Common myeloid progenitor, CD34-positive (primary cell): ENCODE data around the gene PRDM16.

Experiments used
- CTCF ChIA-PET: fragments of 350-600 bp; sonication (Branson Sonifier 250); formaldehyde crosslinking; loops from one replicate; lab custom pipeline; 2021; ENCODE audit warnings: antibody characterized with exemption; lab: Charles Lee
- POLR2A ChIA-PET: fragments of 350-600 bp; sonication (Branson Sonifier 250); formaldehyde crosslinking; loops from one replicate; lab custom pipeline; 2021; ENCODE audit warnings: antibody characterized with exemption; lab: Charles Lee
- DNase-seq, 3 donors: peaks; one replicate each; pipeline versions ENCODE4 v3.0.0 to v3.0.0-alpha.2; 2013
- H3K27ac ChIP-seq, 2 experiments: 1 replicate in 1 of 2; 2 replicates in 1 of 2; pipeline ENCODE4 v1.7.0; 2013; ENCODE audit warnings: inconsistent platforms in 2 of 2, low read length in 2 of 2, mild to moderate bottlenecking in 2 of 2, low read depth in 1 of 2, moderate library complexity in 1 of 2; ENCODE audit not compliant: severe bottlenecking in 2 of 2, insufficient read depth in 1 of 2, poor library complexity in 1 of 2
- H3K27me3 ChIP-seq, 5 experiments: replicated peaks in 2 of 5; 1 replicate in 3 of 5; 2 replicates in 2 of 5; pipeline versions ENCODE4 v1.6.1 to v1.7.0; 2013; ENCODE audit warnings: low read length in 4 of 5, mild to moderate bottlenecking in 2 of 5, moderate library complexity in 2 of 5, inconsistent platforms in 1 of 5; ENCODE audit not compliant: insufficient read depth in 5 of 5, control insufficient read depth in 4 of 5
- H3K36me3 ChIP-seq, 4 experiments: 1 replicate in 2 of 4; 2 replicates in 2 of 4; pipeline versions ENCODE4 v1.6.1 to v1.7.0; 2013; ENCODE audit warnings: low read length in 3 of 4, control low read depth in 1 of 4, mild to moderate bottlenecking in 1 of 4; ENCODE audit not compliant: control insufficient read depth in 4 of 4, insufficient read depth in 4 of 4
- H3K4me1 ChIP-seq, 4 experiments: 1 replicate in 3 of 4; 2 replicates in 1 of 4; pipeline versions ENCODE4 v1.6.1 to v1.7.1; 2013; ENCODE audit warnings: low read length in 3 of 4, mild to moderate bottlenecking in 3 of 4, control low read depth in 1 of 4, inconsistent platforms in 1 of 4, moderate library complexity in 1 of 4; ENCODE audit not compliant: control insufficient read depth in 4 of 4, insufficient read depth in 4 of 4; ENCODE audit errors: control extremely low read depth in 1 of 4
- H3K4me3 ChIP-seq, 7 experiments: 1 replicate in 4 of 7; 2 replicates in 3 of 7; pipeline versions ENCODE4 v1.5.1 to v1.7.0; 2013; ENCODE audit warnings: mild to moderate bottlenecking in 7 of 7, low read length in 6 of 7, moderate library complexity in 6 of 7, inconsistent platforms in 2 of 7, low read depth in 2 of 7, control low read depth in 1 of 7; ENCODE audit not compliant: insufficient read depth in 4 of 7, control insufficient read depth in 1 of 7; ENCODE audit errors: extremely low read depth in 1 of 7
- H3K9me3 ChIP-seq, 5 experiments: 1 replicate in 4 of 5; 2 replicates in 1 of 5; pipeline versions ENCODE4 v1.6.1 to v1.7.1; 2013; ENCODE audit warnings: low read length in 4 of 5, mild to moderate bottlenecking in 2 of 5, inconsistent platforms in 1 of 5, low read depth in 1 of 5, moderate library complexity in 1 of 5; ENCODE audit not compliant: control insufficient read depth in 4 of 5, insufficient read depth in 2 of 5; ENCODE audit errors: control extremely low read depth in 1 of 5
- WGBS: methylation state at CpG from one replicate; pipeline ENCODE4 v1.1.5; 2013; ENCODE audit not compliant: insufficient coverage; 5-methylcytosine and 5-hydroxymethylcytosine counted together

PRDM16 gene

DNA sequence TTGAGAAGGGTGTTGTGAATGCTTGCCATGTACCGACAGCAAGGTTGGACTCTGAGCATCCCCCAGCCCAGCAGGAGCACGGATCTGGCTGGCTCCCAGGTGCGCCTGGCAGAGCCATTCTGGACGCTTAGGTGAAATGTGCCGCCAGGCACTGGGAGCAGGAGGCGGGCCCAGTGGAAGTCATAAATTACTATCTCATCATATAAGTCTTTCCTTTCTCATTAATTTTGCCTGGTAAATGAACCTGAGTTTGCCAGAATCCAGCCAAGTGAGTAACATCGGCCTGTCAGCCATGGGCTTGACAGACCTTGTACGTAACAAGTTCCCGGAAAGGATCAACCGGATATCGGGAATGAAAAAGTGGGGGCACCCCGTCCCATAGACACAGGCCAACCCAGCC is 206.0 kb downstream of the PRDM16 start:
- Histone ChIP-seq H3K4me3 (no peak overlapping the region), H3K9me3 (no peaks in the 10 kb centered on the region), H3K27me3 (no peaks in the 10 kb centered on the region), H3K27ac (no peak overlapping the region), H3K4me1 (no peaks in the 10 kb centered on the region), H3K36me3 (no peaks in the 10 kb centered on the region)
- 92% methylated on average over 10 of the region's 12 CpGs for WGBS
- ChIA-PET CTCF (no interaction called here), POLR2A (no interaction called here)
- DNase-seq, result no peak

DNA sequence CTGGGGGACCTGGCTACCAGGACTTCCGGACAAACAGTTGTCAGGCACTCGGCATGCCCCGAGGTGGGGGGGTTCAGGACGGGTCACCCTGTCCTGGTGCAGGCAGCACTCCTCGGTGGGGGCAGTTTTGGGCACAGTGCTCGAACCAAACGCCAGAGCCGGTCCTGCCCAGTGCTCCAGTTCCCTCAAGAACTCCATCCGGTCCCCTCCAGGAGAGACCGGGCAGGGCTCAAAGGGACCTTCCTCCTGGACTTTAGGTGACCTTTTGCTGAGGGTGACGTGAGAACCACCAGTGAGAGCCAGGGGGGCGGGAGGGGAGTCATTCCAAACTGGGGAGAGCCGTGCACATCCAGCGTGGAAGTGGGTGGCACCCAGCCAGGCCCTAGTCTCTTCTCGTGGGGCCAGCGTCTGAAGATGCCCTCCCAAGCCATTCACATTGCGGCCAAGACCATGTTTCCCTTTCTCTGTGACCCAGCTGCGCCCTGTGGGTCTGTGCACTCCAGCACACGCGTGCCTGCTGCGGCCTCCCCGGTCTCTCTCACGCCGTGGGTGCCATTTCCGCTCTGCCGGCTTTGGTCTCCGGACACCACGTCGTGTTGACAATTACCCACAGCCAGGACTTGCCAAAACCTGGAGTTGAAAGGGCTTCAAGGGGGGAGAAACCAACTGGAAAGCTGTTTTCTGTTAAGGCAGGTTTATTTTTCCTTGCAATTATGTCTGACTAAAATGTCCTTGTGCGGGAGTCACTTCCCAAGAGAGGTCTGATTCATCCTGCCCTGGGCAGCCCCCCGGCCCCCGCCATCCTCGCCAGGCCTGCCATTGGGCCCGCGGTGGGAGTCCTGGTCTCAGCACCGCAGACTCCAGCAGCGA is 206.7 kb downstream of the PRDM16 start:
- WGBS, result 94% methylated on average over 35 of the region's 37 CpGs
- no peaks in the 10 kb centered on the region for H3K27me3 ChIP-seq
- H3K4me1 ChIP-seq, result no peaks in the 10 kb centered on the region
- H3K36me3 ChIP-seq, result no peaks in the 10 kb centered on the region
- CTCF ChIA-PET, result interaction anchor here (1.0 kb wide), 1 partner anchor 154 kb away, joined by 3 read pairs; no protein-coding TSS in a partner anchor
- POLR2A ChIA-PET, result no interaction called here
- DNase-seq, result no peak
- H3K9me3 ChIP-seq, result no peaks in the 10 kb centered on the region
- H3K4me3 ChIP-seq, result no peak overlapping the region
- H3K27ac ChIP-seq, result no peak overlapping the region

DNA sequence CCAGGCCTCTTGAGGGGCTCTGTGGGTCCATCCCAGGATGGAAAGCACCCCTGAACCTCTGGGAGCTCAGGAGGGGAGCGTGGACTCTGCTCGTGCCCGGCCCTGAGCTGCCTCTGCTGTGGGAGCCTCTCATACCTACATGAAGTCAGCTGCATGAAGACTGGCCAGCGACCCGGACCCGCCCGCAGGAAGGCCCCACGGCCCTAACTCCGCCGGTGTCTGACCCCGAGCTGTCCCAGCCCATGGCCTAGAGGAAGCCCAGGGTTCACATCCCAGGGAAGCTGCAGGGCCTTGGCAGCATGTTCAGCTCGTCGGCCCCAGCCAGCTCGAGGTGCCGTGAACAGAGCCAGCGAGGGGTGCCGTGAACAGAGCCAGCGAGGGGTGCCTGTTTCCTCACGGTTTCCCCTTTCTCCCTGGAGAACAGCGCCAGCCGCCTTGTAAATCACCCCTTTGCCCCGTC is 207.4 kb downstream of the PRDM16 start:
- Histone ChIP-seq H3K9me3 (no peaks in the 10 kb centered on the region), H3K36me3 (no peaks in the 10 kb centered on the region), H3K4me1 (no peaks in the 10 kb centered on the region), H3K4me3 (no peak overlapping the region), H3K27me3 (no peaks in the 10 kb centered on the region), H3K27ac (no peak overlapping the region)
- DNase-seq, result no peak
- CTCF ChIA-PET, result interaction anchor here (1.0 kb wide), 1 partner anchor 155 kb away, joined by 3 read pairs; no protein-coding TSS in a partner anchor
- WGBS, result 92% methylated on average over 21 of the region's 22 CpGs
- POLR2A ChIA-PET, result no interaction called here

DNA sequence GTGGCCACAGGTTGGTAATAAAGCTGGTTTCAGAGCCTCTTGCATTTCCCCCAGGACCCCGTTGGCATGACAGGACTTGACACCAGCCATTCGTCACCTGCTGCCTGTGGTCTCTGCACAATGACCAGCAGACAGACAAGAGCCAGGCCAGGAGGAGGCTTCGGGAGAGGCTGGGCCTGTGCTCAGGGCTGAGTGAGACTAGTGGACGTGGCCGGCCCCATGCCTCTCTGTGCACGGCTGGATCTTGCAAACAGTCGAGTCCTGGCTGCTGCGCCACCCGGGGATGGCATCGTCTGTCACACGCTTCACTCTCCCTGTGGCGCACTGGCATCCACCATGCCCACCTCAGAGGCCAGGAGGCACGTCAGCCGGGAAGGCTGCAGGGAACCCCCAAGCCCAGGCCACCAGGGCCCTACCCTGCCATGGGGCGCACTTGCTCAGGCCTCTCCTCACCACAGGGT is 208.0 kb downstream of the PRDM16 start:
- no peak for DNase-seq
- POLR2A ChIA-PET, result no interaction called here
- H3K4me3 ChIP-seq, result no peak overlapping the region
- no peaks in the 10 kb centered on the region for H3K4me1 ChIP-seq
- WGBS, result 91% methylated on average over 15 of the region's 15 CpGs
- H3K36me3 ChIP-seq, result no peaks in the 10 kb centered on the region
- no peaks in the 10 kb centered on the region for H3K27me3 ChIP-seq
- CTCF ChIA-PET, result no interaction called here
- no peak overlapping the region for H3K27ac ChIP-seq
- no peaks in the 10 kb centered on the region for H3K9me3 ChIP-seq

DNA sequence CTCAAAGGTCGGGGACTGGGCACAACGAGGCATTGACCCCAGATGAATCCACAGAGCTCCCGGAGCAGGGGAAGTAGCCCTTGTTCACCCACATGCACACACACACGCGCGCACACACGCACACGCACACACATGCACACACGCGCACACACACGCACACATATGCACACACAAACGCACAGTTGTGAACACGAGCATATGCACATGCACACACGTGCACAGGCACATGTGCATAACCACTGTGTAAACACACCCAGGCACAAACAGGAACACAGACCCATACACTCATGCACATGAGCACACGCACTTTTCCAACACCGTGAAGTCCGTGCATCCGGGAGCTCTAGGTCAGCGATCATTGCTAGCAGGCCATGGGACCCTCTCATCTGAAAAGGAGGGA is 208.6 kb downstream of the PRDM16 start:
- no peak overlapping the region for H3K27ac ChIP-seq
- no peak overlapping the region for H3K4me3 ChIP-seq
- no peaks in the 10 kb centered on the region for H3K36me3 ChIP-seq
- ChIA-PET CTCF (no interaction called here), POLR2A (no interaction called here)
- 84% methylated on average over 18 of the region's 19 CpGs for WGBS
- no peaks in the 10 kb centered on the region for H3K4me1 ChIP-seq
- no peak for DNase-seq
- no peaks in the 10 kb centered on the region for H3K9me3 ChIP-seq
- H3K27me3 ChIP-seq, result no peaks in the 10 kb centered on the region

DNA sequence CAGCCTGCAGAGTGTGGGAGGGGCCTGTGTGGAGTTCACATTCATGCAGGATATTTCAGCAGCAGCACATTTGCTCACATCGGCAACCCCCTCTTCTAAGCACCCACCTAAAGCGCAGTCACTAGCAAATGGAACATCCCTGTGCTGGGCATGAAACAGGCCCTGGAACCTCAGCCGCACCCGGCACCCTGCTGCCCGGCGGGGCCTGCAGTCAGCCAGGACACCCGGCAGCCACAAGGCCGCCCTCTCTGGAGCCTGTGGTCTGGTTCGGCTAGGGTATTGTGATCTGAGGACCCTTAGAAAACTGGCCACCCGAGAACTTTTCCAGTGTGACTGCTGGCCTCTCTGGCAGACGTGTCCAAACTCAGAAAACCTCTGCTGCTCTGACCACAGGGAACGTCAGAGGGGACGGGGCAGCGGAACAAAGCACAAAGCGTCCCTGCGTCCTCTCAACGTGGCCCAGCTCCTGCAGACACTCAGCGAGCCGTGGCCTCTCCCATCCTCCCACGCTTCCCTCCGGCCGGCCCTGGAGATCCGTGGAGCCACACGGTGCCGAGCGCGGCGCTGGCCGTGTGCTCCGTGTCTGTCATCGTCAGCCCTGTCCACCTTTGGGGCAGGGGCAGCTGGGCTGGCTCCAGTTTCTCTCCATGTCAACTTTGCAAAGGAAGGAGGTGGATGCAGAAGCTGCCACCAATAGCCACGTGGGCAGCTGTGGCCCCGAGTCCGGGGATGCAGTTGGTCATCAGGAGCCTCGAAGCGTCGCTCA is 209.6 kb downstream of the PRDM16 start:
- no peak for DNase-seq
- peaks cover 0 to under 1% (median 0%) of the 10 kb centered on the region in 4 experiments for H3K4me1 ChIP-seq
- WGBS, result 92% methylated on average over 33 of the region's 37 CpGs
- ChIA-PET POLR2A (interaction anchor here (0.9 kb wide), 1 partner anchor 18 kb away, joined by 3 read pairs; no protein-coding TSS in a partner anchor), CTCF (no interaction called here)
- H3K9me3 ChIP-seq, result no peaks in the 10 kb centered on the region
- no peak overlapping the region for H3K4me3 ChIP-seq
- H3K27me3 ChIP-seq, result no peaks in the 10 kb centered on the region
- no peaks in the 10 kb centered on the region for H3K36me3 ChIP-seq
- H3K27ac ChIP-seq, result no peak overlapping the region

DNA sequence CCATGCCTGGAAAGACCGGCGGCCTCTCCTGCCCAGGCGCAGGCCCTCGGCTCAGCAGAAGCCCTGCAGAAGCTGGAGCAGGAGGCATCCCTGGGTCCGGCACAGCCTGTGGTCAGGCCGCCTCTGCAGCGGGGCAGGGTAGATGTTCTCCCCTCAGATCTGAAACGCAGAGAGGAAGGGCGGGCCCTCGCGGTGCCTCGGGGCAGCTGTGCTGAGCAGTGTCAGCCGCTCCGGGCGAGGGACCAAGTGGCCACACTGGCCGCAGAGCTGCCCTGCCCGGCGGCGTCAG is 210.1 kb downstream of the PRDM16 start:
- ChIA-PET POLR2A (interaction anchor here (0.7 to 0.9 kb wide), 2 partner anchors 19 to 55 kb away, joined by 3 to 4 read pairs; no protein-coding TSS in a partner anchor), CTCF (interaction anchor here (1.2 kb wide), 1 partner anchor 8 kb away, joined by 3 read pairs; no protein-coding TSS in a partner anchor)
- no peak overlapping the region for H3K27ac ChIP-seq
- H3K9me3 ChIP-seq, result no peaks in the 10 kb centered on the region
- no peaks in the 10 kb centered on the region for H3K36me3 ChIP-seq
- no peak overlapping the region for H3K4me3 ChIP-seq
- WGBS, result 91% methylated on average over 17 of the region's 19 CpGs
- H3K27me3 ChIP-seq, result no peaks in the 10 kb centered on the region
- no peak for DNase-seq
- H3K4me1 ChIP-seq, result peaks cover 0 to 3% (median 1%) of the 10 kb centered on the region in 4 experiments
